OCI-LY7 (cell line): ENCODE results near the gene ZNF670. TPM values are rescaled to one million over a fixed set of nuclear protein-coding genes. Genes with fewer than 3 reads are reported as not detected.

Experiments
- BruUV-seq: library from RNA; stranded (reverse); fragments of 400-500 nt; replicated peaks from 2 replicates; lab custom pipeline; 2021; lab: Mats Ljungman, UMichigan
- CTCF ChIA-PET: fragments of 300-600 bp; sonication (Branson Sonifier 250); formaldehyde crosslinking; loops from one replicate; lab custom pipeline; 2022; ENCODE audit warnings: antibody characterized with exemption; ENCODE audit not compliant: unreplicated experiment; lab: Charles Lee
- POLR2A ChIA-PET: fragments of 300-600 bp; sonication (Branson Sonifier 250); formaldehyde crosslinking; loops from one replicate; lab custom pipeline; 2022; ENCODE audit warnings: antibody characterized with exemption; lab: Charles Lee
- DNase-seq: peaks from one replicate; pipeline ENCODE4 v3.0.0-alpha.2; 2015; ENCODE audit warnings: low spot score
- H2AFZ ChIP-seq: fragments of 200-600 bp; sonication (generic), shearing (Covaris generic); 2 replicates; pipeline ENCODE4 v1.6.1; 2014; ENCODE audit warnings: mild to moderate bottlenecking, antibody characterized with exemption, low read length, moderate library complexity
- H3K27ac ChIP-seq: fragments of 200-600 bp; sonication (generic); 2 replicates; pipeline ENCODE4 v1.5.1; 2014; ENCODE audit warnings: mixed run types, low read depth, mild to moderate bottlenecking, moderate library complexity, low read length, inconsistent platforms; ENCODE audit not compliant: poor library complexity, severe bottlenecking
- H3K36me3 ChIP-seq: fragments of 200-600 bp; sonication (generic); 2 replicates; pipeline ENCODE4 v1.6.1; 2014; ENCODE audit warnings: mild to moderate bottlenecking, antibody characterized with exemption, low read length, moderate library complexity, mixed read lengths; ENCODE audit not compliant: insufficient read depth
- H3K4me1 ChIP-seq: fragments of 200-600 bp; sonication (generic); 2 replicates; pipeline ENCODE4 v1.5.1; 2014; ENCODE audit warnings: mild to moderate bottlenecking, low read length; ENCODE audit not compliant: insufficient read depth, poor library complexity, severe bottlenecking
- H3K4me2 ChIP-seq: fragments of 200-600 bp; sonication (generic); 2 replicates; pipeline ENCODE4 v1.6.1; 2014; ENCODE audit warnings: mild to moderate bottlenecking, low read length
- H3K4me3 ChIP-seq: fragments of 200-600 bp; sonication (generic); 2 replicates; pipeline ENCODE4 v1.5.1; 2014; ENCODE audit warnings: mild to moderate bottlenecking, low read depth, low read length; ENCODE audit not compliant: poor library complexity, severe bottlenecking
- H3K79me2 ChIP-seq: fragments of 200-600 bp; sonication (generic); 2 replicates; pipeline ENCODE4 v1.6.1; 2016; ENCODE audit warnings: low read depth, mild to moderate bottlenecking, low read length, moderate library complexity, mixed read lengths; ENCODE audit not compliant: insufficient read depth
- H3K9me2 ChIP-seq: fragments of 200-600 bp; sonication (generic); 2 replicates; pipeline ENCODE4 v1.6.1; 2016; ENCODE audit warnings: mild to moderate bottlenecking, low read length, mixed read lengths; ENCODE audit not compliant: insufficient read depth
- H3K9me3 ChIP-seq: fragments of 200-600 bp; sonication (generic); 2 replicates; pipeline ENCODE4 v1.6.1; 2014; ENCODE audit warnings: mild to moderate bottlenecking, mixed run types, low read length, mixed read lengths
- H4K20me1 ChIP-seq: fragments of 200-600 bp; sonication (generic); 2 replicates; pipeline ENCODE4 v1.6.1; 2014; ENCODE audit warnings: mild to moderate bottlenecking, antibody characterized with exemption, low read length, moderate library complexity, mixed read lengths; ENCODE audit not compliant: insufficient read depth
- EZH2phosphoT487 ChIP-seq: fragments of 200-600 bp; sonication (generic); IDR thresholded peaks from 2 replicates; pipeline ENCODE4 v1.6.1; 2018; ENCODE audit warnings: low read depth, borderline replicate concordance, mild to moderate bottlenecking, mixed run types, antibody characterized with exemption, low read length, moderate library complexity, mixed read lengths
- intact Hi-C: fragments of 100-400 bp; cut with micrococcal nuclease; formaldehyde crosslinking; loops from one replicate; pipeline ENCODE4 v1.10.0; 2022; ENCODE audit not compliant: unreplicated experiment
- total RNA-seq, 2 experiments: library from RNA; depleted of rRNA in 1 of 2; stranded (reverse); fragments of >200 nt in 1 of 2; shearing (Covaris generic) in 1 of 2; gene quantifications; 2 replicates each; pipeline ENCODE4 v1.2.3, GENCODE V29; 2014 to 2022
- TF ChIP-seq, protein P1 (sequence below): fragments of 200-600 bp; sonication (generic); conservative IDR thresholded peaks from 2 replicates; pipeline ENCODE4 v1.5.1; 2014; ENCODE audit warnings: mild to moderate bottlenecking, antibody characterized with exemption, low read length, moderate library complexity, mixed read lengths

ZNF670 gene
- total RNA-seq, 2 experiments from 2014 or later = 5.5 to 8.6 TPM

GRCh38 chr1:247088967-247089366 is 10.4 kb upstream of the ZNF670 start:
- H2AFZ ChIP-seq = no peak overlapping the region
- no peaks in the 10 kb centered on the region for H4K20me1 ChIP-seq
- no peaks in the 10 kb centered on the region for H3K9me3 ChIP-seq
- POLR2A ChIA-PET = no interaction called here
- no peaks in the 10 kb centered on the region for H3K79me2 ChIP-seq
- no peak overlapping the region for H3K27ac ChIP-seq
- H3K4me1 ChIP-seq = no peaks in the 10 kb centered on the region
- TF ChIP-seq EZH2phosphoT487 = no peak
- TF ChIP-seq, protein P1, sequence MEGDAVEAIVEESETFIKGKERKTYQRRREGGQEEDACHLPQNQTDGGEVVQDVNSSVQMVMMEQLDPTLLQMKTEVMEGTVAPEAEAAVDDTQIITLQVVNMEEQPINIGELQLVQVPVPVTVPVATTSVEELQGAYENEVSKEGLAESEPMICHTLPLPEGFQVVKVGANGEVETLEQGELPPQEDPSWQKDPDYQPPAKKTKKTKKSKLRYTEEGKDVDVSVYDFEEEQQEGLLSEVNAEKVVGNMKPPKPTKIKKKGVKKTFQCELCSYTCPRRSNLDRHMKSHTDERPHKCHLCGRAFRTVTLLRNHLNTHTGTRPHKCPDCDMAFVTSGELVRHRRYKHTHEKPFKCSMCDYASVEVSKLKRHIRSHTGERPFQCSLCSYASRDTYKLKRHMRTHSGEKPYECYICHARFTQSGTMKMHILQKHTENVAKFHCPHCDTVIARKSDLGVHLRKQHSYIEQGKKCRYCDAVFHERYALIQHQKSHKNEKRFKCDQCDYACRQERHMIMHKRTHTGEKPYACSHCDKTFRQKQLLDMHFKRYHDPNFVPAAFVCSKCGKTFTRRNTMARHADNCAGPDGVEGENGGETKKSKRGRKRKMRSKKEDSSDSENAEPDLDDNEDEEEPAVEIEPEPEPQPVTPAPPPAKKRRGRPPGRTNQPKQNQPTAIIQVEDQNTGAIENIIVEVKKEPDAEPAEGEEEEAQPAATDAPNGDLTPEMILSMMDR = no peak
- no peak overlapping the region for H3K4me2 ChIP-seq
- intact Hi-C loops = no loop called here
- H3K9me2 ChIP-seq = no peaks in the 10 kb centered on the region
- DNase-seq = no peak
- CTCF ChIA-PET = interaction anchor here (0.6 kb wide), 1 partner anchor 28 kb away, joined by 8 read pairs; no protein-coding TSS in a partner anchor
- no TSS peak for BruUV-seq
- no peaks in the 10 kb centered on the region for H3K36me3 ChIP-seq
- H3K4me3 ChIP-seq = no peak overlapping the region

GRCh38 chr1:247087256-247087655 is 8.6 kb upstream of the ZNF670 start:
- intact Hi-C loops = no loop called here
- Histone ChIP-seq H3K4me1 (no peaks in the 10 kb centered on the region), H2AFZ (no peak overlapping the region), H3K27ac (no peak overlapping the region), H3K9me2 (no peaks in the 10 kb centered on the region), H3K9me3 (no peaks in the 10 kb centered on the region), H3K4me3 (no peak overlapping the region), H3K36me3 (no peaks in the 10 kb centered on the region), H3K4me2 (no peak overlapping the region), H3K79me2 (no peaks in the 10 kb centered on the region), H4K20me1 (no peaks in the 10 kb centered on the region)
- no peak for DNase-seq
- TF ChIP-seq, protein P1 = no peak
- TF ChIP-seq EZH2phosphoT487 = no peak
- POLR2A ChIA-PET = interaction anchor here (0.9 kb wide), 1 partner anchor 20 kb away, joined by 3 read pairs; no protein-coding TSS in a partner anchor
- BruUV-seq = no TSS peak
- CTCF ChIA-PET = no interaction called here

DNA sequence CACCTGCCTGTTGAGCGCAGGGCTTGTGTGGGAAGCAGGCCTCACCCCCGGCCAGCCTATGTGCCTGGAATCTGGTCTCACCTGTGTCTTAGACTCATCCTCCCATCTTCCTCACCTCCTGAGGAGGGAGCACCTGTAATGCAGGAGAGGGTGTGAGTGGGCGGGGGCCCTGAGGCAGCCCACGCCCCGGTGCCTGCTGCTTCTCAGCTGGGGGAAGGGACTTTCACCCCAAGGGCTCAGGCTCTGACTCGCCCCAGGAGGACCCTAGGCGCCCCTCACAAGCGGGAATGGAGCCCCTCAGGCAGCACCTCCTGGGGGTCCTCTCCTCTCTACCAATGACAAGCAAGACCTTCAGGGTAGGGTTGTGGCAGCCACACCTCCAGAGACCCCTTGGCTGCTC is 6.7 kb upstream of the ZNF670 start:
- Histone ChIP-seq H3K4me3 (no peak overlapping the region), H3K9me3 (no peaks in the 10 kb centered on the region), H3K4me2 (no peak overlapping the region), H2AFZ (no peak overlapping the region), H3K27ac (no peak overlapping the region), H3K9me2 (no peaks in the 10 kb centered on the region), H3K79me2 (no peaks in the 10 kb centered on the region), H3K4me1 (no peaks in the 10 kb centered on the region), H4K20me1 (no peaks in the 10 kb centered on the region), H3K36me3 (no peaks in the 10 kb centered on the region)
- intact Hi-C loops = no loop called here
- CTCF ChIA-PET = no interaction called here
- BruUV-seq = no TSS peak
- POLR2A ChIA-PET = no interaction called here
- no peak for TF ChIP-seq EZH2phosphoT487
- TF ChIP-seq, protein P1 = no peak
- no peak for DNase-seq
